Sigmoid colon (tissue), 4 donors: ENCODE measurements around the gene PIGV.

ENCODE experiments used
- EP300 ChIP-seq, 4 donors: sonication (generic); formaldehyde crosslinking; IDR thresholded peaks; one replicate each; pipeline ENCODE4 v1.6.1; 2017; ENCODE audit warnings: antibody characterized with exemption in 4 of 4
- TF ChIP-seq, protein P1 (sequence below), 4 experiments: fragments of 450-650 bp in 3 of 4; fragments of 200-600 bp in 1 of 4; IDR thresholded peaks; one replicate each; pipeline ENCODE4 v1.5.1; 2016 to 2019; ENCODE audit warnings: antibody characterized with exemption in 4 of 4, mild to moderate bottlenecking in 3 of 4, moderate library complexity in 2 of 4

DNA sequence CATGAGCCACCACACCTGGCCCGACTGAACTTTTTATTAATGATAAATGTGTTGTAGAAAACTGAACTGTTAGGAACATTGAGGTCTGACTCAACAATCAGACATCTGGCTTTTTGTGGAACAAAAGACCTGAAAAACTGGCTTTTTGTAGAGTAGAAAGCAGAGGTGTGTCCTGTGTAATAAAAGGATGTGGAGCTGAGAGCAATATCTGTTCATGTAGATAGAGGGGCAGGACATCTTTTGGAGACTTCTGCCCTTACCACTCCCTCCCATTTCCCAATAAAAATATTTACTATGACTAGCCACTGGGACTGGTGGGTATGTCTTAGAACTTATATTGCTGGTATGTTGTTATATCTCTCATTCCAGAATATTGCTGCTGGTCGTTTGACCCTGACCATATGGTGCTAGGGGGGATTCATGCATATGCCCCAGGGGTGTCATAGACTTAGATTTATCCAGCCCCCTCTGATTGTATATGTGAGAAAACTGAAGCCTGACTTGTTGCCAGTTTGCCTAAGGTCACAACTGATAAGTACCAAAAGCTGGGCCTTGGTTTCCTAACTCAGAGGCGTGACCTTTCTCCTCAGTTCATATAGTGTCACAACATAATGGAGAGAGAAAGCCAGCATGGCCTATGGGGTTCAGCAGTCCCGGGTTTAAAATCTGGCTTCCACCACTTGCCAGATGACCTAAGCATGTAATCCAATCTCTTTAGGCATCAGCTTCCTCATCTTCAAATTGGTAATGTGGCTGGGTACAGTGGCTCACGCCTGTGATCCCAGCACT lies 33.5 kb upstream of the PIGV start:
- TF ChIP-seq EP300 (IDR thresholded peaks at IDR 0.05): no peak
- TF ChIP-seq, protein P1, sequence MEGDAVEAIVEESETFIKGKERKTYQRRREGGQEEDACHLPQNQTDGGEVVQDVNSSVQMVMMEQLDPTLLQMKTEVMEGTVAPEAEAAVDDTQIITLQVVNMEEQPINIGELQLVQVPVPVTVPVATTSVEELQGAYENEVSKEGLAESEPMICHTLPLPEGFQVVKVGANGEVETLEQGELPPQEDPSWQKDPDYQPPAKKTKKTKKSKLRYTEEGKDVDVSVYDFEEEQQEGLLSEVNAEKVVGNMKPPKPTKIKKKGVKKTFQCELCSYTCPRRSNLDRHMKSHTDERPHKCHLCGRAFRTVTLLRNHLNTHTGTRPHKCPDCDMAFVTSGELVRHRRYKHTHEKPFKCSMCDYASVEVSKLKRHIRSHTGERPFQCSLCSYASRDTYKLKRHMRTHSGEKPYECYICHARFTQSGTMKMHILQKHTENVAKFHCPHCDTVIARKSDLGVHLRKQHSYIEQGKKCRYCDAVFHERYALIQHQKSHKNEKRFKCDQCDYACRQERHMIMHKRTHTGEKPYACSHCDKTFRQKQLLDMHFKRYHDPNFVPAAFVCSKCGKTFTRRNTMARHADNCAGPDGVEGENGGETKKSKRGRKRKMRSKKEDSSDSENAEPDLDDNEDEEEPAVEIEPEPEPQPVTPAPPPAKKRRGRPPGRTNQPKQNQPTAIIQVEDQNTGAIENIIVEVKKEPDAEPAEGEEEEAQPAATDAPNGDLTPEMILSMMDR (IDR thresholded peaks at IDR 0.05): no peak
